SK-N-MC (cell line): Measurements from ENCODE around the gene ADARB2.

ENCODE experiments used
- DNase-seq: peaks from one replicate; pipeline ENCODE4 v3.0.0-alpha.2; 2011; ENCODE audit warnings: low read depth, low spot score
- H3K27ac ChIP-seq: fragments of 200-600 bp; sonication (generic); 2 replicates; pipeline ENCODE4 v1.5.1; 2016; ENCODE audit warnings: mixed run types
- H3K36me3 ChIP-seq: fragments of 200-600 bp; sonication (generic); 2 replicates; pipeline ENCODE4 v1.6.1; 2017; ENCODE audit warnings: antibody characterized with exemption, low read length, mixed read lengths; ENCODE audit not compliant: insufficient read depth
- H3K4me3 ChIP-seq: fragments of 200-600 bp; sonication (generic); 2 replicates; pipeline ENCODE4 v1.5.1; 2016
- H3K9ac ChIP-seq: fragments of 200-600 bp; sonication (generic); 2 replicates; pipeline ENCODE4 v1.8.0; 2017; ENCODE audit warnings: mixed run types, mixed read lengths; ENCODE audit not compliant: insufficient read length
- H3K9me3 ChIP-seq: fragments of 200-600 bp; sonication (generic); 2 replicates; pipeline ENCODE4 v1.6.1; 2017; ENCODE audit warnings: low read depth, mild to moderate bottlenecking, antibody characterized with exemption, low read length, moderate library complexity, mixed read lengths
- EZH2 ChIP-seq: fragments of 200-600 bp; sonication (generic); IDR thresholded peaks from one replicate; pipeline ENCODE4 v1.6.1; 2017; ENCODE audit warnings: antibody characterized with exemption
- FOXP2 ChIP-seq: optimal IDR thresholded peaks from 2 replicates; pipeline ENCODE3; 2011; ENCODE audit warnings: mild to moderate bottlenecking, moderate library complexity; ENCODE audit not compliant: insufficient read depth; ENCODE audit errors: extremely low read length, control extremely low read depth
- POLR2AphosphoS5 ChIP-seq: IDR thresholded peaks from 2 replicates; pipeline ENCODE4 v1.6.1; 2012; ENCODE audit warnings: mild to moderate bottlenecking, low read depth, low read length, borderline replicate concordance

ADARB2 gene

GRCh38 chr10:1552406-1552805 lies 184.9 kb downstream of the ADARB2 start:
- H3K27ac ChIP-seq: no peak overlapping the region
- H3K9me3 ChIP-seq: no peaks in the 10 kb centered on the region
- H3K4me3 ChIP-seq: no peak overlapping the region
- H3K9ac ChIP-seq: no peak overlapping the region
- no peaks in the 10 kb centered on the region for H3K36me3 ChIP-seq
- DNase-seq: no peak
- TF ChIP-seq EZH2 (no peak), POLR2AphosphoS5 (no peak), FOXP2 (no peak)

- no peak for TF ChIP-seq POLR2AphosphoS5
- TF ChIP-seq FOXP2: no peak
- TF ChIP-seq EZH2: no peak
- no peak overlapping the region for H3K9ac ChIP-seq
These were observed 185.5 kb downstream of the ADARB2 start for GRCh38 chr10:1551636-1552338.

GRCh38 chr10:1550616-1551015 lies 186.7 kb downstream of the ADARB2 start:
- no peak overlapping the region for H3K9ac ChIP-seq
- no peak overlapping the region for H3K4me3 ChIP-seq
- no peaks in the 10 kb centered on the region for H3K9me3 ChIP-seq
- no peak for DNase-seq
- TF ChIP-seq EZH2: no peak
- no peak for TF ChIP-seq POLR2AphosphoS5
- no peak for TF ChIP-seq FOXP2
- H3K36me3 ChIP-seq: no peaks in the 10 kb centered on the region
- H3K27ac ChIP-seq: no peak overlapping the region

More at GRCh38 chr10:1551636-1552338, 185.5 kb downstream of the ADARB2 start:
- H3K9me3 ChIP-seq: no peaks in the 10 kb centered on the region
- H3K36me3 ChIP-seq: no peaks in the 10 kb centered on the region
- H3K4me3 ChIP-seq: no peak overlapping the region
- DNase-seq: no peak
- no peak overlapping the region for H3K27ac ChIP-seq

GRCh38 chr10:1550291-1550595 lies 187.1 kb downstream of the ADARB2 start:
- H3K27ac ChIP-seq: no peak overlapping the region
- no peak overlapping the region for H3K9ac ChIP-seq
- DNase-seq: no peak
- no peak overlapping the region for H3K4me3 ChIP-seq
- H3K9me3 ChIP-seq: no peaks in the 10 kb centered on the region
- no peaks in the 10 kb centered on the region for H3K36me3 ChIP-seq
- TF ChIP-seq POLR2AphosphoS5 (no peak), FOXP2 (no peak), EZH2 (no peak)

- DNase-seq: no peak
- no peak for TF ChIP-seq POLR2AphosphoS5
- no peak for TF ChIP-seq FOXP2
- TF ChIP-seq EZH2: no peak
- H3K36me3 ChIP-seq: no peaks in the 10 kb centered on the region
- H3K4me3 ChIP-seq: no peak overlapping the region
- no peak overlapping the region for H3K27ac ChIP-seq
- no peaks in the 10 kb centered on the region for H3K9me3 ChIP-seq
- H3K9ac ChIP-seq: no peak overlapping the region
These were observed 187.6 kb downstream of the ADARB2 start for GRCh38 chr10:1549591-1550290.

- H3K9me3 ChIP-seq: no peaks in the 10 kb centered on the region
- no peak overlapping the region for H3K27ac ChIP-seq
- DNase-seq: no peak
These were observed 188.7 kb downstream of the ADARB2 start for GRCh38 chr10:1548596-1548995.

GRCh38 chr10:1548146-1548545 lies 189.2 kb downstream of the ADARB2 start:
- Histone ChIP-seq H3K27ac (no peak overlapping the region), H3K9me3 (no peaks in the 10 kb centered on the region), H3K9ac (no peak overlapping the region), H3K36me3 (no peaks in the 10 kb centered on the region), H3K4me3 (no peak overlapping the region)
- no peak for DNase-seq
- no peak for TF ChIP-seq FOXP2
- no peak for TF ChIP-seq EZH2
- TF ChIP-seq POLR2AphosphoS5: no peak

More at GRCh38 chr10:1548596-1548995, 188.7 kb downstream of the ADARB2 start:
- Histone ChIP-seq H3K9ac (no peak overlapping the region), H3K36me3 (no peaks in the 10 kb centered on the region), H3K4me3 (no peak overlapping the region)
- TF ChIP-seq FOXP2 (no peak), EZH2 (no peak), POLR2AphosphoS5 (no peak)

- no peak for TF ChIP-seq EZH2
- no peak for TF ChIP-seq POLR2AphosphoS5
- no peak for TF ChIP-seq FOXP2
- Histone ChIP-seq H3K4me3 (no peak overlapping the region), H3K9me3 (no peaks in the 10 kb centered on the region), H3K27ac (no peak overlapping the region), H3K9ac (no peak overlapping the region), H3K36me3 (no peaks in the 10 kb centered on the region)
- DNase-seq: no peak
These were observed 190.8 kb downstream of the ADARB2 start for GRCh38 chr10:1546431-1547110.
